Measurements from ENCODE around the gene AP4S1. TPM values are rescaled to one million over a fixed set of nuclear protein-coding genes. Genes with fewer than 3 reads are reported as not detected.

Gene AP4S1
- total and polyA plus RNA-seq, 2 of the 8 experiments (the other 6 are each of a cell fraction or from before 2014, with no cell fraction given) = 2.8 to 9.9 TPM

- H3K23me2 ChIP-seq (ENCODE audit: low read depth, low read length) = no peaks in the 10 kb centered on the region
- no peak overlapping the region for H2BK5ac ChIP-seq (ENCODE audit: low read depth, low read length)
- no peaks in the 10 kb centered on the region for H3K79me2 ChIP-seq (ENCODE audit: control insufficient read depth in 1 of 2, insufficient read depth in 2 of 2, low read length in 2 of 2)
- no peak overlapping the region for H2BK12ac ChIP-seq (ENCODE audit: low read depth, low read length)
- no peak overlapping the region for H3K56ac ChIP-seq (replicated peaks; ENCODE audit: insufficient read length, low read depth, low read length)
- H3K36me3 ChIP-seq (ENCODE audit: control insufficient read depth in 2 of 4, insufficient read depth in 4 of 4, low read length in 3 of 4) = peaks cover 10 to 82% (median 25%) of the 10 kb centered on the region in 4 experiments; a peak in 7 of 8 replicates
- 93% methylated on average over 2 of the region's 2 CpGs; no CpG with 5 or more reads in 1 of the 2 experiments for WGBS, 2 experiments (ENCODE audit: extremely low coverage in 1 of 2, insufficient coverage in 1 of 2, insufficient read length in 1 of 2, insufficient replicate concordance in 2 of 2, low coverage in 1 of 2, low lambda C conversion rate in 2 of 2, missing lambda C conversion rate in 1 of 2)
- no peak overlapping the region for H2AFZ ChIP-seq (ENCODE audit: low read length)
- no peak overlapping the region for H2BK120ac ChIP-seq (replicated peaks; ENCODE audit: low read depth, low read length)
- peaks cover 0 to 2% of the 10 kb centered on the region in 2 experiments for H4K20me1 ChIP-seq (replicated peaks in 1 of 2; ENCODE audit: control insufficient read depth in 1 of 2, insufficient read depth in 2 of 2, low read length in 2 of 2)
- no peak overlapping the region for H3K4ac ChIP-seq (replicated peaks; ENCODE audit: insufficient read length, low read depth, low read length)
- POLR2A ChIA-PET (ENCODE audit: partially characterized antibody) = no interaction called here
- FAIRE-seq = no peak
- H3K4me2 ChIP-seq (ENCODE audit: insufficient read depth in 1 of 2, low read depth in 2 of 2, low read length in 2 of 2) = no peak overlapping the region
- H3K23ac ChIP-seq (ENCODE audit: insufficient read length) = no peak overlapping the region
- no peaks in the 10 kb centered on the region for H3K9me3 ChIP-seq (ENCODE audit: insufficient read depth in 2 of 2, low read depth in 1 of 2, low read length in 1 of 2)
- no peak overlapping the region for H3K27ac ChIP-seq (ENCODE audit: low read depth, low read length)
- no peak overlapping the region for H3K14ac ChIP-seq (ENCODE audit: insufficient read length)
- no peaks in the 10 kb centered on the region for H3K4me1 ChIP-seq (replicated peaks in 1 of 4; ENCODE audit: control insufficient read depth in 3 of 4, insufficient read depth in 4 of 4, low read length in 3 of 4)
- H2BK20ac ChIP-seq (ENCODE audit: low read length) = no peak overlapping the region
- H2AK5ac ChIP-seq (ENCODE audit: low read depth, low read length) = no peak overlapping the region
- H3K18ac ChIP-seq (ENCODE audit: extremely low read depth, low read length) = no peak overlapping the region
- no peaks in the 10 kb centered on the region for H3K27me3 ChIP-seq (replicated peaks in 1 of 4; ENCODE audit: control insufficient read depth in 3 of 4, extremely low read depth in 1 of 4, insufficient read depth in 3 of 4, low read length in 3 of 4)
- DNase-seq (ENCODE audit: low read depth in 1 of 2, low spot score in 2 of 2) = no peak
- no peak overlapping the region for H3K4me3 ChIP-seq (ENCODE audit: extremely low read depth in 1 of 4, insufficient read depth in 2 of 4, low read depth in 3 of 4, low read length in 4 of 4)
- H4K5ac ChIP-seq (ENCODE audit: insufficient read length, low read depth, low read length) = no peak overlapping the region
- H3K9ac ChIP-seq (replicated peaks in 1 of 4; ENCODE audit: extremely low read depth in 1 of 4, low read depth in 3 of 4, low read length in 3 of 4) = no peak overlapping the region
- TF ChIP-seq SP2 (IDR thresholded peaks at IDR 0.05; ENCODE audit: low read length) = no peak
- no peak for TF ChIP-seq SRF (IDR thresholded peaks at IDR 0.05; ENCODE audit: low read depth, low read length)
- no peak for TF ChIP-seq RNF2 (IDR thresholded peaks at IDR 0.05; ENCODE audit: borderline replicate concordance, low read depth, low read length, missing control alignments, poor library complexity, severe bottlenecking)
- TF ChIP-seq MAFK (IDR thresholded peaks at IDR 0.05; ENCODE audit: low read depth, low read length) = no peak
- CTCF ChIA-PET (ENCODE audit: partially characterized antibody) = interaction anchor here (0.7 to 1.1 kb wide), 2 partner anchors 10 to 29 kb away, joined by 3 to 8 read pairs; no protein-coding TSS in a partner anchor
- no peaks in the 10 kb centered on the region for H3K79me1 ChIP-seq (ENCODE audit: low read depth, low read length)
- H4K8ac ChIP-seq (ENCODE audit: extremely low read depth, insufficient read depth, low read length) = no peak overlapping the region
- no peak overlapping the region for H4K91ac ChIP-seq (replicated peaks; ENCODE audit: insufficient read length, low read length)
- H2BK15ac ChIP-seq (ENCODE audit: low read length) = no peak overlapping the region
These were observed 85.4 kb downstream of the AP4S1 start for GRCh38 chr14:31110872-31111271.
